Measurements from ENCODE around the gene CARM1. TPM values are rescaled to one million over a fixed set of nuclear protein-coding genes. Genes with fewer than 3 reads are reported as not detected.
"Not testable (repeated sequence)": the region's sequence is repeated elsewhere in the genome, so short reads cannot be mapped to it uniquely, and the experiment has no call there.

CARM1 gene
- total RNA-seq, 1 donor: 9.0 TPM

GRCh38 chr19:10836479-10837330 lies 34.6 kb upstream of the CARM1 start:
- Histone ChIP-seq H3K4me3 (ENCODE audit: low read length) (peak overlapping the region; percentile 93), H3K9me3 (ENCODE audit: low read depth, low read length) (no peaks in the 10 kb centered on the region), H3K4me1 (ENCODE audit: insufficient read depth, low read length) (peaks cover 18% of the 10 kb centered on the region), H3K27me3 (ENCODE audit: insufficient read depth, low read length) (no peaks in the 10 kb centered on the region)

GRCh38 chr19:10837649-10838048 lies 33.7 kb upstream of the CARM1 start:
- not testable (repeated sequence) for H3K27me3 ChIP-seq (ENCODE audit: insufficient read depth, low read length); H3K9me3 ChIP-seq (ENCODE audit: low read depth, low read length); H3K4me3 ChIP-seq (ENCODE audit: low read length)
- peaks cover 18% of the 10 kb centered on the region for H3K4me1 ChIP-seq (ENCODE audit: insufficient read depth, low read length)

- Histone ChIP-seq H3K4me1 (ENCODE audit: insufficient read depth, low read length) (peaks cover 18% of the 10 kb centered on the region), H3K9me3 (ENCODE audit: low read depth, low read length) (no peaks in the 10 kb centered on the region), H3K27me3 (ENCODE audit: insufficient read depth, low read length) (no peaks in the 10 kb centered on the region), H3K4me3 (ENCODE audit: low read length) (no peak overlapping the region)
Measured at GRCh38 chr19:10838377-10838776, 33.0 kb upstream of the CARM1 start.

GRCh38 chr19:10839114-10840050 lies 32.0 kb upstream of the CARM1 start:
- Histone ChIP-seq H3K9me3 (ENCODE audit: low read depth, low read length) (no peaks in the 10 kb centered on the region), H3K27me3 (ENCODE audit: insufficient read depth, low read length) (no peaks in the 10 kb centered on the region), H3K4me1 (ENCODE audit: insufficient read depth, low read length) (peaks cover 18% of the 10 kb centered on the region), H3K4me3 (ENCODE audit: low read length) (no peak overlapping the region)

GRCh38 chr19:10842788-10843187 lies 28.6 kb upstream of the CARM1 start:
- peaks cover 3% of the 10 kb centered on the region for H3K4me1 ChIP-seq (ENCODE audit: insufficient read depth, low read length)

GRCh38 chr19:10846500-10847202 lies 24.7 kb upstream of the CARM1 start:
- H3K9me3 ChIP-seq (ENCODE audit: low read depth, low read length): peaks cover 6% of the 10 kb centered on the region
- peaks cover 18% of the 10 kb centered on the region for H3K4me1 ChIP-seq (ENCODE audit: insufficient read depth, low read length)
- no peaks in the 10 kb centered on the region for H3K27me3 ChIP-seq (ENCODE audit: insufficient read depth, low read length)
- no peak overlapping the region for H3K4me3 ChIP-seq (ENCODE audit: low read length)

More at GRCh38 chr19:10842788-10843187, 28.6 kb upstream of the CARM1 start:
- no peak overlapping the region for H3K4me3 ChIP-seq (ENCODE audit: low read length)
- no peaks in the 10 kb centered on the region for H3K27me3 ChIP-seq (ENCODE audit: insufficient read depth, low read length)
- H3K9me3 ChIP-seq (ENCODE audit: low read depth, low read length): peaks cover 6% of the 10 kb centered on the region

- peaks cover 18% of the 10 kb centered on the region for H3K4me1 ChIP-seq (ENCODE audit: insufficient read depth, low read length)
- peaks cover 6% of the 10 kb centered on the region for H3K9me3 ChIP-seq (ENCODE audit: low read depth, low read length)
- peak within 1 kb of the TSS; percentile 59 for H3K4me3 ChIP-seq (ENCODE audit: low read length)
- H3K27me3 ChIP-seq (ENCODE audit: insufficient read depth, low read length): no peaks in the 10 kb centered on the region
Measured at GRCh38 chr19:10848230-10848856, 23.0 kb upstream of the CARM1 start, which contains the start of gene C19orf38. Gene C19orf38 (plus strand): TSS chr19:10848415. CDS start chr19:10848509, 94 bp downstream.

GRCh38 chr19:10850631-10851030 lies 20.7 kb upstream of the CARM1 start:
- Histone ChIP-seq H3K9me3 (ENCODE audit: low read depth, low read length) (peaks cover 6% of the 10 kb centered on the region), H3K4me1 (ENCODE audit: insufficient read depth, low read length) (peaks cover 18% of the 10 kb centered on the region), H3K4me3 (ENCODE audit: low read length) (no peak overlapping the region), H3K27me3 (ENCODE audit: insufficient read depth, low read length) (no peaks in the 10 kb centered on the region)

- peaks cover 18% of the 10 kb centered on the region for H3K4me1 ChIP-seq (ENCODE audit: insufficient read depth, low read length)
- no peaks in the 10 kb centered on the region for H3K27me3 ChIP-seq (ENCODE audit: insufficient read depth, low read length)
Measured at GRCh38 chr19:10852098-10852800, 19.1 kb upstream of the CARM1 start.

GRCh38 chr19:10852941-10853340 lies 18.4 kb upstream of the CARM1 start:
- H3K4me3 ChIP-seq (ENCODE audit: low read length): no peak overlapping the region
- H3K27me3 ChIP-seq (ENCODE audit: insufficient read depth, low read length): no peaks in the 10 kb centered on the region
- no peaks in the 10 kb centered on the region for H3K9me3 ChIP-seq (ENCODE audit: low read depth, low read length)
- peaks cover 13% of the 10 kb centered on the region for H3K4me1 ChIP-seq (ENCODE audit: insufficient read depth, low read length)

More at GRCh38 chr19:10852098-10852800, 19.1 kb upstream of the CARM1 start:
- H3K9me3 ChIP-seq (ENCODE audit: low read depth, low read length): no peaks in the 10 kb centered on the region
- H3K4me3 ChIP-seq (ENCODE audit: low read length): no peak overlapping the region

GRCh38 chr19:10854350-10855089 lies 16.8 kb upstream of the CARM1 start:
- Histone ChIP-seq H3K4me1 (ENCODE audit: insufficient read depth, low read length) (peaks cover 7% of the 10 kb centered on the region), H3K27me3 (ENCODE audit: insufficient read depth, low read length) (no peaks in the 10 kb centered on the region), H3K4me3 (ENCODE audit: low read length) (no peak overlapping the region), H3K9me3 (ENCODE audit: low read depth, low read length) (no peaks in the 10 kb centered on the region)

- no peak overlapping the region for H3K4me3 ChIP-seq (ENCODE audit: low read length)
- H3K4me1 ChIP-seq (ENCODE audit: insufficient read depth, low read length): no peaks in the 10 kb centered on the region
- no peaks in the 10 kb centered on the region for H3K9me3 ChIP-seq (ENCODE audit: low read depth, low read length)
- H3K27me3 ChIP-seq (ENCODE audit: insufficient read depth, low read length): no peaks in the 10 kb centered on the region
Measured at GRCh38 chr19:10855879-10856522, 15.4 kb upstream of the CARM1 start.

- not testable (repeated sequence) for H3K4me1 ChIP-seq (ENCODE audit: insufficient read depth, low read length); H3K4me3 ChIP-seq (ENCODE audit: low read length); H3K9me3 ChIP-seq (ENCODE audit: low read depth, low read length); H3K27me3 ChIP-seq (ENCODE audit: insufficient read depth, low read length)
Measured at GRCh38 chr19:10856899-10857298, 14.5 kb upstream of the CARM1 start.

Data from mononuclear cell (primary cell).